ENCODE measurements around the gene SH2D4B.

GRCh38 chr10:80632742-80633141, 95.0 kb downstream of the SH2D4B start:
- TF ChIP-seq, protein P1, sequence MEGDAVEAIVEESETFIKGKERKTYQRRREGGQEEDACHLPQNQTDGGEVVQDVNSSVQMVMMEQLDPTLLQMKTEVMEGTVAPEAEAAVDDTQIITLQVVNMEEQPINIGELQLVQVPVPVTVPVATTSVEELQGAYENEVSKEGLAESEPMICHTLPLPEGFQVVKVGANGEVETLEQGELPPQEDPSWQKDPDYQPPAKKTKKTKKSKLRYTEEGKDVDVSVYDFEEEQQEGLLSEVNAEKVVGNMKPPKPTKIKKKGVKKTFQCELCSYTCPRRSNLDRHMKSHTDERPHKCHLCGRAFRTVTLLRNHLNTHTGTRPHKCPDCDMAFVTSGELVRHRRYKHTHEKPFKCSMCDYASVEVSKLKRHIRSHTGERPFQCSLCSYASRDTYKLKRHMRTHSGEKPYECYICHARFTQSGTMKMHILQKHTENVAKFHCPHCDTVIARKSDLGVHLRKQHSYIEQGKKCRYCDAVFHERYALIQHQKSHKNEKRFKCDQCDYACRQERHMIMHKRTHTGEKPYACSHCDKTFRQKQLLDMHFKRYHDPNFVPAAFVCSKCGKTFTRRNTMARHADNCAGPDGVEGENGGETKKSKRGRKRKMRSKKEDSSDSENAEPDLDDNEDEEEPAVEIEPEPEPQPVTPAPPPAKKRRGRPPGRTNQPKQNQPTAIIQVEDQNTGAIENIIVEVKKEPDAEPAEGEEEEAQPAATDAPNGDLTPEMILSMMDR (IDR thresholded peaks at IDR 0.05; ENCODE audit: extremely low read depth in 1 of 2, insufficient read depth in 1 of 2, low read depth in 1 of 2, low read length in 2 of 2), result no peak
- no peak for TF ChIP-seq POLR2A (IDR thresholded peaks at IDR 0.05; ENCODE audit: low read depth, low read length)

All from endothelial cell of umbilical vein (primary cell).